Erythroblast (primary cell): ENCODE measurements around the gene GRIK4.
"Not testable (repeated sequence)": the region's sequence is repeated elsewhere in the genome, so short reads cannot be mapped to it uniquely, and the experiment has no call there.

Experiments used
- DNase-seq, 2 experiments: peaks; one replicate each; lab custom pipeline; 2025; lab: John Stamatoyannopoulos, UW
- GATA1 ChIP-seq: IDR thresholded peaks from 2 replicates; pipeline ENCODE4 v1.6.1; 2011; ENCODE audit warnings: low read depth, mild to moderate bottlenecking, control low read depth, low read length, moderate library complexity
- POLR2A ChIP-seq: IDR thresholded peaks from 2 replicates; pipeline ENCODE4 v1.6.1; 2011; ENCODE audit warnings: mild to moderate bottlenecking, low read length

GRIK4 gene

GRCh38 chr11:120747850-120748814, 236.6 kb downstream of the GRIK4 start:
- no peak for TF ChIP-seq GATA1
- TF ChIP-seq POLR2A, result no peak
- no peak for DNase-seq

GRCh38 chr11:120749395-120749794, 237.8 kb downstream of the GRIK4 start:
- no peak for DNase-seq
- TF ChIP-seq GATA1, result no peak

- TF ChIP-seq GATA1 (no peak), POLR2A (no peak)
- no peak for DNase-seq
These were observed 239.3 kb downstream of the GRIK4 start for GRCh38 chr11:120750647-120751549.

GRCh38 chr11:120751550-120751949, 240.0 kb downstream of the GRIK4 start:
- TF ChIP-seq GATA1 (no peak), POLR2A (no peak)
- DNase-seq, result no peak

DNA sequence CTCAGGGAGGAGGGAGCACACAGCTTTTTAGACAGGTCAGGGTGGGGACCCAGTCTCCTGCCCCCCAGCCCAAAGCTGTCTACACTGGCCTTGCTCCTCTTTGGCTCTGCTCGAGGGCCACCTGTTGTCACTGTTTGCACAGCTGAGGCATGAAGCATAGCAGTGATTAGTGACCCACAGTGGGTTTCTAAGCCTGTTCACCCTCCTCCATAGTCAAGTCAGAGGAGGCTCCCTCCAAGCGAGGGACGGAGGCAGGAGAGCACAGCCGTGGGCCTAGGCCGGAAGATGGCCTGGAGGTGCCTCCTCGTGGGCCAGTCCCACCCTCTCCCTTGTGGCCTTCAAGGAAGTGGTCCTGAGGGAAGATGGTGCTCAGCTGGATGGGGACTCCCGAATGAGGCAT, 241.1 kb downstream of the GRIK4 start:
- no peak for DNase-seq
- no peak for TF ChIP-seq POLR2A
- TF ChIP-seq GATA1, result no peak

DNA sequence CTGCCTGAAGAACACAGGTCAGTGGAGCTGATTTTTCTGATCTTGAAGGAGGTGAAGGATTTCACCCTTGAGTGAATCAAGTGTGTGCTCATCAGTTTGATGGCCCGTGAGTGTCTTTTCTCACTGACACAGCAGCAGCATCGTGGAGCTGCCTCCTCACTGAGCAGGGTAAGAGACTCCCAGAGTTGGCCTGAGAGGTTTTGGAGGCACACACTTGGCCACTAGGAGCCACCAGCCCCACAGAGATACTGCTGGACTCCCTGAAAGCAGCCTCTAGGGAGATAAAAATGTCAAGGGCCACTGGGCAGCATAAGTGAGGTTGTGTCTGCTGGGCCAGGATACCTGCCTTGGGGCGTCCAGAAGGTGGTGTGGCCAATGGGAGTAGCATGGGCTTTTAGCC, 245.4 kb downstream of the GRIK4 start:
- TF ChIP-seq POLR2A (no peak), GATA1 (no peak)

DNA sequence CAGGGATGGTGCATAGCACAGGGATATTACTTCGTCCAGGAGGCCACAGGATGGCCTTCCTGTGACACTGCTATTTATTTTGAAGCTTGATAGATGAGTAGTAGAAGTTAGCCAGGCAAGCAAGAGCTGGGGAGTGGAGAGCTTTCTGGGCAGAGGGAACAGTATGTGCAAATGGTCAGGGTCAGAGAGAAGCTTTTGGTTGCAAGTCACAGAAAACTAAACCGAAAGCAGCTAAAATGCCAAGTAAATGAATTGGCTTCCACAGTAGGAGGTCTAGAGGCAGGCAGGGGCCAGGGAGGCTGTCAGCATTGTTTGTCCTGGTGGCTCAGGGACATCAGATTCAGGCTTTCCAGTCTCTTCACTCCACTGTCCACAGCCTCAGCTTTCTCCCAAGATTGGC, 247.5 kb downstream of the GRIK4 start:
- no peak for TF ChIP-seq POLR2A
- TF ChIP-seq GATA1, result no peak
- DNase-seq, result no peak

More for the DNA sequence above, 245.4 kb downstream of the GRIK4 start:
- DNase-seq, result no peak

DNA sequence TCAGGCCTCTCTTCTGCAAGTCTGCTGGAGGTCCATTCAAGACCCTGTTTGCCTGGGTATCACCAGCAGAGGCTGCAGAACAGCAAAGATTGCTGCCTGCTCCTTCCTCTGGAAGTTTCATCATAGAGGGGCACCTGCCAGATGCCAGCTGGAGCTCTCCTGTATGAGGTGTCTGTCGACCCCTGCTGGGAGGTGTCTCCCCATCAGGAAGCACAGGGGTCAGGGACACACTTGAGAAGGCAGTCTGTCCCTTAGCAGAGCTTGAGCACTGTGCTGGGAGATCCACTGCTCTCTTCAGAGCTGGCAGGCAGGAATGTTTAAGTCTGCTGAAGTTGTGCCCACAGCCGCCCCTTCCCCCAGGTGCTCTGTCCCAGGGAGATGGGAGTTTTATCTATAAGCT, 254.2 kb downstream of the GRIK4 start:
- not testable (repeated sequence) for DNase-seq

- no peak for DNase-seq
- TF ChIP-seq POLR2A, result no peak
- TF ChIP-seq GATA1, result no peak
These were observed 254.8 kb downstream of the GRIK4 start for GRCh38 chr11:120766318-120766717.

DNA sequence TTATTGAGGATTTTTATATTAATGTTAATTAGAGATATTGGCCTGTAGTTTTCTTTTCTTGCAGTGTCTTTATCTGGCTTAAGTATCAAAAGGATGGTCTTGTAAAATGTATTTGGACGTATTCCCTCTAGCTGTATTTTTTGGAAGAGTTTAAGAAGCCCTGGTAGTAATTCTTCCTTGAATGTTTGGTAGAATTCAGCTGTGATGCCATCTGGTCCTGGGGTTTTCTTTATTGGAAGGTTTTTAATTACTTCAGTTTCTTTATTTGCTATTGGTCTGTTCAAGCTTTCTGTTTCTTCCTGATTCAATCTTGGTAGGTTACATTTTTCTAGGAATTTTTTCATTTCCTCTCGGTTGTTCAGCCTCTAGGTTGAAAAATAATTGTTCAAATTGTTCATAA, 257.4 kb downstream of the GRIK4 start:
- no peak for DNase-seq
- no peak for TF ChIP-seq GATA1
- no peak for TF ChIP-seq POLR2A

GRCh38 chr11:120769906-120770305, 258.4 kb downstream of the GRIK4 start:
- TF ChIP-seq POLR2A (no peak), GATA1 (no peak)
- DNase-seq, result no peak

- DNase-seq, result no peak
- TF ChIP-seq GATA1 (no peak), POLR2A (no peak)
These were observed 260.1 kb downstream of the GRIK4 start for GRCh38 chr11:120771551-120772060.

- peak in 1 of 2 experiments; percentile 4 for DNase-seq
- TF ChIP-seq POLR2A, result no peak
- no peak for TF ChIP-seq GATA1
These were observed 262.0 kb downstream of the GRIK4 start for GRCh38 chr11:120773501-120774031.
